ENCODE results near the gene JAM3.
A peak's percentile ranks its signal among the peaks of the same experiment; 100 is the strongest.

JAM3 gene

GRCh38 chr11:134032501-134033091 is 36.3 kb upstream of the JAM3 start:
- Histone ChIP-seq H3K4me1 (ENCODE audit: control insufficient read depth, insufficient read depth, low read length) (peaks cover 10% of the 10 kb centered on the region), H3K9me3 (ENCODE audit: control insufficient read depth, insufficient read depth, low read length) (no peaks in the 10 kb centered on the region), H3K4me3 (ENCODE audit: low read depth, low read length) (no peak overlapping the region), H3K36me3 (ENCODE audit: control insufficient read depth, insufficient read depth, low read length) (no peaks in the 10 kb centered on the region), H3K9ac (ENCODE audit: low read depth, low read length) (no peak overlapping the region), H3K27me3 (ENCODE audit: control insufficient read depth, insufficient read depth, low read length) (peaks cover 44% of the 10 kb centered on the region)

- peak overlapping the region; percentile 26 for H3K9ac ChIP-seq (ENCODE audit: low read depth, low read length)
- H3K27me3 ChIP-seq (ENCODE audit: control insufficient read depth, insufficient read depth, low read length) = peaks cover 37% of the 10 kb centered on the region
- H3K4me3 ChIP-seq (ENCODE audit: low read depth, low read length) = peak overlapping the region; percentile 32
- no peaks in the 10 kb centered on the region for H3K36me3 ChIP-seq (ENCODE audit: control insufficient read depth, insufficient read depth, low read length)
- H3K9me3 ChIP-seq (ENCODE audit: control insufficient read depth, insufficient read depth, low read length) = no peaks in the 10 kb centered on the region
- H3K4me1 ChIP-seq (ENCODE audit: control insufficient read depth, insufficient read depth, low read length) = peaks cover 15% of the 10 kb centered on the region
Measured at GRCh38 chr11:134033276-134033675, 35.6 kb upstream of the JAM3 start.

GRCh38 chr11:134033696-134034491 is 35.0 kb upstream of the JAM3 start:
- Histone ChIP-seq H3K4me3 (ENCODE audit: low read depth, low read length) (peak overlapping the region; percentile 32), H3K27me3 (ENCODE audit: control insufficient read depth, insufficient read depth, low read length) (peaks cover 33% of the 10 kb centered on the region), H3K9ac (ENCODE audit: low read depth, low read length) (peak overlapping the region; percentile 37)

GRCh38 chr11:134034496-134035381 is 34.1 kb upstream of the JAM3 start:
- Histone ChIP-seq H3K36me3 (ENCODE audit: control insufficient read depth, insufficient read depth, low read length) (no peaks in the 10 kb centered on the region), H3K9ac (ENCODE audit: low read depth, low read length) (peak overlapping the region; percentile 37), H3K4me1 (ENCODE audit: control insufficient read depth, insufficient read depth, low read length) (peaks cover 15% of the 10 kb centered on the region), H3K9me3 (ENCODE audit: control insufficient read depth, insufficient read depth, low read length) (no peaks in the 10 kb centered on the region), H3K4me3 (ENCODE audit: low read depth, low read length) (no peak overlapping the region), H3K27me3 (ENCODE audit: control insufficient read depth, insufficient read depth, low read length) (peaks cover 25% of the 10 kb centered on the region)

More at GRCh38 chr11:134033696-134034491, 35.0 kb upstream of the JAM3 start:
- Histone ChIP-seq H3K36me3 (ENCODE audit: control insufficient read depth, insufficient read depth, low read length) (no peaks in the 10 kb centered on the region), H3K4me1 (ENCODE audit: control insufficient read depth, insufficient read depth, low read length) (peaks cover 15% of the 10 kb centered on the region), H3K9me3 (ENCODE audit: control insufficient read depth, insufficient read depth, low read length) (no peaks in the 10 kb centered on the region)

GRCh38 chr11:134036492-134037045 is 32.3 kb upstream of the JAM3 start:
- peaks cover 15% of the 10 kb centered on the region for H3K4me1 ChIP-seq (ENCODE audit: control insufficient read depth, insufficient read depth, low read length)
- H3K27me3 ChIP-seq (ENCODE audit: control insufficient read depth, insufficient read depth, low read length) = peaks cover 12% of the 10 kb centered on the region
- H3K9me3 ChIP-seq (ENCODE audit: control insufficient read depth, insufficient read depth, low read length) = no peaks in the 10 kb centered on the region
- H3K36me3 ChIP-seq (ENCODE audit: control insufficient read depth, insufficient read depth, low read length) = no peaks in the 10 kb centered on the region
- H3K4me3 ChIP-seq (ENCODE audit: low read depth, low read length) = peak overlapping the region; percentile 56
- H3K9ac ChIP-seq (ENCODE audit: low read depth, low read length) = no peak overlapping the region

GRCh38 chr11:134037046-134037908 is 31.6 kb upstream of the JAM3 start:
- H3K4me3 ChIP-seq (ENCODE audit: low read depth, low read length) = peak overlapping the region; percentile 56
- H3K9ac ChIP-seq (ENCODE audit: low read depth, low read length) = peak overlapping the region; percentile 27
- H3K36me3 ChIP-seq (ENCODE audit: control insufficient read depth, insufficient read depth, low read length) = no peaks in the 10 kb centered on the region
- H3K9me3 ChIP-seq (ENCODE audit: control insufficient read depth, insufficient read depth, low read length) = no peaks in the 10 kb centered on the region
- peaks cover 6% of the 10 kb centered on the region for H3K27me3 ChIP-seq (ENCODE audit: control insufficient read depth, insufficient read depth, low read length)
- peaks cover 15% of the 10 kb centered on the region for H3K4me1 ChIP-seq (ENCODE audit: control insufficient read depth, insufficient read depth, low read length)

GRCh38 chr11:134038897-134039470 is 29.9 kb upstream of the JAM3 start:
- Histone ChIP-seq H3K27me3 (ENCODE audit: control insufficient read depth, insufficient read depth, low read length) (no peaks in the 10 kb centered on the region), H3K9me3 (ENCODE audit: control insufficient read depth, insufficient read depth, low read length) (no peaks in the 10 kb centered on the region), H3K4me3 (ENCODE audit: low read depth, low read length) (no peak overlapping the region), H3K36me3 (ENCODE audit: control insufficient read depth, insufficient read depth, low read length) (no peaks in the 10 kb centered on the region), H3K9ac (ENCODE audit: low read depth, low read length) (no peak overlapping the region), H3K4me1 (ENCODE audit: control insufficient read depth, insufficient read depth, low read length) (peaks cover 10% of the 10 kb centered on the region)

GRCh38 chr11:134039726-134040385 is 29.0 kb upstream of the JAM3 start:
- H3K4me1 ChIP-seq (ENCODE audit: control insufficient read depth, insufficient read depth, low read length) = peaks cover 5% of the 10 kb centered on the region
- H3K9me3 ChIP-seq (ENCODE audit: control insufficient read depth, insufficient read depth, low read length) = no peaks in the 10 kb centered on the region
- no peak overlapping the region for H3K4me3 ChIP-seq (ENCODE audit: low read depth, low read length)
- no peaks in the 10 kb centered on the region for H3K27me3 ChIP-seq (ENCODE audit: control insufficient read depth, insufficient read depth, low read length)
- H3K36me3 ChIP-seq (ENCODE audit: control insufficient read depth, insufficient read depth, low read length) = no peaks in the 10 kb centered on the region
- no peak overlapping the region for H3K9ac ChIP-seq (ENCODE audit: low read depth, low read length)

GRCh38 chr11:134040386-134041302 is 28.2 kb upstream of the JAM3 start:
- H3K9me3 ChIP-seq (ENCODE audit: control insufficient read depth, insufficient read depth, low read length) = no peaks in the 10 kb centered on the region
- no peak overlapping the region for H3K9ac ChIP-seq (ENCODE audit: low read depth, low read length)
- H3K4me3 ChIP-seq (ENCODE audit: low read depth, low read length) = no peak overlapping the region
- H3K4me1 ChIP-seq (ENCODE audit: control insufficient read depth, insufficient read depth, low read length) = peaks cover 5% of the 10 kb centered on the region
- no peaks in the 10 kb centered on the region for H3K36me3 ChIP-seq (ENCODE audit: control insufficient read depth, insufficient read depth, low read length)
- H3K27me3 ChIP-seq (ENCODE audit: control insufficient read depth, insufficient read depth, low read length) = peaks cover 5% of the 10 kb centered on the region
